Sigmoid colon (tissue), 7 donors: Measurements from ENCODE around the gene CRYGS. TPM values are rescaled to one million over a fixed set of nuclear protein-coding genes. Genes with fewer than 3 reads are reported as not detected.

Experiments used
- DNase-seq: peaks from one replicate; pipeline ENCODE4 v3.0.0-alpha.2; 2019
- H3K27ac ChIP-seq, 4 donors: fragments of 200-600 bp; sonication (generic); one replicate each; pipeline ENCODE4 v1.5.1; 2016 to 2019; ENCODE audit warnings: mild to moderate bottlenecking in 1 of 4
- H3K27me3 ChIP-seq, 3 donors: fragments of 200-600 bp; sonication (generic); one replicate each; pipeline ENCODE4 v1.5.1; 2019; ENCODE audit warnings: mild to moderate bottlenecking in 1 of 3
- H3K36me3 ChIP-seq, 4 donors: fragments of 200-600 bp; sonication (generic); one replicate each; pipeline ENCODE4 v1.5.1; 2016 to 2019
- H3K4me1 ChIP-seq, 4 donors: fragments of 200-600 bp; sonication (generic); one replicate each; pipeline ENCODE4 v1.5.1; 2017 to 2019
- H3K4me3 ChIP-seq, 4 donors: fragments of 200-600 bp; sonication (generic); one replicate each; pipeline ENCODE4 v1.5.1; 2017 to 2019; ENCODE audit warnings: mild to moderate bottlenecking in 2 of 4, moderate library complexity in 1 of 4
- H3K9me3 ChIP-seq, 4 donors: fragments of 200-600 bp in 3 of 4; sonication (generic) in 3 of 4; one replicate each; pipeline versions ENCODE4 v1.5.1 to v1.6.1; 2013 to 2019
- EP300 ChIP-seq, 4 donors: sonication (generic); formaldehyde crosslinking; IDR thresholded peaks; one replicate each; pipeline ENCODE4 v1.6.1; 2017; ENCODE audit warnings: antibody characterized with exemption in 4 of 4
- POLR2A ChIP-seq, 2 donors: fragments of 450-650 bp; IDR thresholded peaks; one replicate each; pipeline ENCODE4 v1.6.1; 2016; ENCODE audit warnings: antibody characterized with exemption in 2 of 2, mild to moderate bottlenecking in 2 of 2, moderate library complexity in 2 of 2
- POLR2AphosphoS5 ChIP-seq, 4 donors: sonication (generic); formaldehyde crosslinking; IDR thresholded peaks; one replicate each; pipeline ENCODE4 v1.6.1; 2017; ENCODE audit warnings: antibody characterized with exemption in 4 of 4
- WGBS, 2 donors: extraction: QIAGEN DNeasy Blood & Tissue Kit; methylation state at CpG; one replicate each; pipeline ENCODE4 v1.1.7; 2013; 5-methylcytosine and 5-hydroxymethylcytosine counted together
- intact Hi-C: fragments of 100-400 bp; cut with DNase I; formaldehyde crosslinking; loops from one replicate; pipeline ENCODE4 v1.15.1; 2023
- polyA plus RNA-seq, 3 donors: library from polyadenylated mRNA; stranded (reverse); fragments of 200-250 nt; gene quantifications; one replicate each; pipeline ENCODE4 v1.2.3, GENCODE V29; 2013
- total RNA-seq, 4 donors: library from RNA; depleted of rRNA; stranded (reverse); fragments of >200 nt; gene quantifications; one replicate each; pipeline ENCODE4 v1.1.0, GENCODE V29; 2016
- TF ChIP-seq, protein P1 (sequence below), 4 experiments: fragments of 450-650 bp in 3 of 4; fragments of 200-600 bp in 1 of 4; IDR thresholded peaks; one replicate each; pipeline ENCODE4 v1.5.1; 2016 to 2019; ENCODE audit warnings: antibody characterized with exemption in 4 of 4, mild to moderate bottlenecking in 3 of 4, moderate library complexity in 2 of 4
- donor health status: healthy with polysubstance abuse.
- donor health status: Bipolar disorder and iron deficiency.
- donor health status: healthy.

The CRYGS gene
- total and polyA plus RNA-seq, 7 donors = 1.5 to 5.0 (median 3.1) TPM; not detected in 2

DNA sequence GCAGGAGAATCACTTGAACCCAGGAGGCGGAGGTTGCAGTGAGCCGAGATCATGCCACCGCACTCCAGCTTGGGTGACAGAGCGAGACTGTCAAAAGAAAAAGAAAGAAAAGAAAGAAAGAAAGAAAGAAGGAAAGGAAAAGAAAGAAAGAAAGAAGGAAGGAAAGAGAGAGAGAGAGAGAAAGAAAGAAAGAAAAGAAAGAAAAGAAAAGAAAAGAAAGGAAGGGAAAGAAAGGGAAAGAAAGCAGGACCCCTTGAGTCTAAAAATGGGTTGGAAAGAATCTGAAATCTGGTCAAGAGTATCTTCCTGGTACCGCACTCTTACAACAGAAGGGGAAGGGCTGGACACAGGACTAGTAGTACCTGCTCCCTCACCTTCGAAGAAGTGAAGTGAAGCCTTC lies 19.6 kb downstream of the CRYGS start:
- Histone ChIP-seq H3K9me3 (no peaks in the 10 kb centered on the region), H3K36me3 (no peaks in the 10 kb centered on the region), H3K4me1 (no peaks in the 10 kb centered on the region), H3K4me3 (no peak overlapping the region), H3K27ac (no peak overlapping the region), H3K27me3 (no peaks in the 10 kb centered on the region)
- intact Hi-C loops = no loop called here
- 87 to 95% methylated on average over 6 of the region's 6 CpGs for WGBS, 2 donors
- no peak for DNase-seq
- TF ChIP-seq, protein P1, sequence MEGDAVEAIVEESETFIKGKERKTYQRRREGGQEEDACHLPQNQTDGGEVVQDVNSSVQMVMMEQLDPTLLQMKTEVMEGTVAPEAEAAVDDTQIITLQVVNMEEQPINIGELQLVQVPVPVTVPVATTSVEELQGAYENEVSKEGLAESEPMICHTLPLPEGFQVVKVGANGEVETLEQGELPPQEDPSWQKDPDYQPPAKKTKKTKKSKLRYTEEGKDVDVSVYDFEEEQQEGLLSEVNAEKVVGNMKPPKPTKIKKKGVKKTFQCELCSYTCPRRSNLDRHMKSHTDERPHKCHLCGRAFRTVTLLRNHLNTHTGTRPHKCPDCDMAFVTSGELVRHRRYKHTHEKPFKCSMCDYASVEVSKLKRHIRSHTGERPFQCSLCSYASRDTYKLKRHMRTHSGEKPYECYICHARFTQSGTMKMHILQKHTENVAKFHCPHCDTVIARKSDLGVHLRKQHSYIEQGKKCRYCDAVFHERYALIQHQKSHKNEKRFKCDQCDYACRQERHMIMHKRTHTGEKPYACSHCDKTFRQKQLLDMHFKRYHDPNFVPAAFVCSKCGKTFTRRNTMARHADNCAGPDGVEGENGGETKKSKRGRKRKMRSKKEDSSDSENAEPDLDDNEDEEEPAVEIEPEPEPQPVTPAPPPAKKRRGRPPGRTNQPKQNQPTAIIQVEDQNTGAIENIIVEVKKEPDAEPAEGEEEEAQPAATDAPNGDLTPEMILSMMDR (IDR thresholded peaks at IDR 0.05) = no peak
- TF ChIP-seq EP300 (IDR thresholded peaks at IDR 0.05) (no peak), POLR2AphosphoS5 (IDR thresholded peaks at IDR 0.05) (no peak), POLR2A (IDR thresholded peaks at IDR 0.05) (no peak)

DNA sequence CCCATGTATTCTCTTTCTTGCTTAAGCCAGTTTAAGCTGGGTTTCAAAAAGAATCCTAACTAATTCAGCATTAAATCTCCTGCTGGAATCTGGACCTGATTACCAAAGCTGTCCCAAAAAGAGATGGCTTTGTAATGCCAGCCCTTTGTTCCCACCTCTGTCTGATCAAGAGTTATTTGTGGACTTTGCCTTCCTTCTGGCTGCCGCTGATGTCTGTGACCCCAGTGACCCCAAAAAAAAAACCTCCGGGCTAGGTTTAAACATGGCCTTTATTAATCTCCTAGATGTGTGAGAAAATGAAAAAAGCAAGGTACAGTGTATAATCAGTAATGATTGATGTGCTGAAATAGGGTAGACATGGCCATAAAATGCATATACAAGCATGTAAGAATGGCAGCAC lies 20.7 kb downstream of the CRYGS start:
- 11 to 58% methylated on average over 2 of the region's 2 CpGs for WGBS, 2 donors
- TF ChIP-seq, protein P1 (IDR thresholded peaks at IDR 0.05) = no peak
- no peak for TF ChIP-seq POLR2A (IDR thresholded peaks at IDR 0.05)
- no peak overlapping the region for H3K27ac ChIP-seq
- no peaks in the 10 kb centered on the region for H3K4me1 ChIP-seq
- no peaks in the 10 kb centered on the region for H3K27me3 ChIP-seq
- no peaks in the 10 kb centered on the region for H3K36me3 ChIP-seq
- no peak overlapping the region for H3K4me3 ChIP-seq
- H3K9me3 ChIP-seq = no peaks in the 10 kb centered on the region
- intact Hi-C loops = no loop called here
- no peak for DNase-seq

DNA sequence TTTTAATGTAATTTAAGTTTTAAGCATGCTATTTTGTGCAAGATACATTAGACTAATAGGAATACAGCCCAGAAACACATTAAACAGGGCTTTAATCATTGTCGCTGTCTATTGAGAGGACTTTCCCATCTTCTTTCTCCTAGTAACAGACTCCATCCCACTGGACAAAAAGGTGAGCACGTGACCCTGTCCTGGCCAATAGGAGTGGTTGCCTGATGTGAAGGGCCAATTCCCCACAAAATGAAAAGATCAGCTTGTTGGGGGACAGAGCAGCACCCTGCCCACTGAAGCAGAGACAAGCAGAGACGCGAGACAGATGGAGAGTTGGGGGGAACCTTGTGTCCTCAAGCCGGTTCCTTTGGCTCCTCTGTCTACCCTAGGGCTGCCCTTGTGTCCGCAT lies 21.2 kb downstream of the CRYGS start:
- H3K4me3 ChIP-seq = no peak overlapping the region
- no peaks in the 10 kb centered on the region for H3K9me3 ChIP-seq
- no peaks in the 10 kb centered on the region for H3K27me3 ChIP-seq
- no peaks in the 10 kb centered on the region for H3K4me1 ChIP-seq
- WGBS, 2 donors = 94 to 95% methylated on average over 6 of the region's 6 CpGs
- TF ChIP-seq POLR2A (IDR thresholded peaks at IDR 0.05) = no peak
- H3K36me3 ChIP-seq = no peaks in the 10 kb centered on the region
- H3K27ac ChIP-seq = no peak overlapping the region
- intact Hi-C loops = no loop called here
- no peak for DNase-seq

DNA sequence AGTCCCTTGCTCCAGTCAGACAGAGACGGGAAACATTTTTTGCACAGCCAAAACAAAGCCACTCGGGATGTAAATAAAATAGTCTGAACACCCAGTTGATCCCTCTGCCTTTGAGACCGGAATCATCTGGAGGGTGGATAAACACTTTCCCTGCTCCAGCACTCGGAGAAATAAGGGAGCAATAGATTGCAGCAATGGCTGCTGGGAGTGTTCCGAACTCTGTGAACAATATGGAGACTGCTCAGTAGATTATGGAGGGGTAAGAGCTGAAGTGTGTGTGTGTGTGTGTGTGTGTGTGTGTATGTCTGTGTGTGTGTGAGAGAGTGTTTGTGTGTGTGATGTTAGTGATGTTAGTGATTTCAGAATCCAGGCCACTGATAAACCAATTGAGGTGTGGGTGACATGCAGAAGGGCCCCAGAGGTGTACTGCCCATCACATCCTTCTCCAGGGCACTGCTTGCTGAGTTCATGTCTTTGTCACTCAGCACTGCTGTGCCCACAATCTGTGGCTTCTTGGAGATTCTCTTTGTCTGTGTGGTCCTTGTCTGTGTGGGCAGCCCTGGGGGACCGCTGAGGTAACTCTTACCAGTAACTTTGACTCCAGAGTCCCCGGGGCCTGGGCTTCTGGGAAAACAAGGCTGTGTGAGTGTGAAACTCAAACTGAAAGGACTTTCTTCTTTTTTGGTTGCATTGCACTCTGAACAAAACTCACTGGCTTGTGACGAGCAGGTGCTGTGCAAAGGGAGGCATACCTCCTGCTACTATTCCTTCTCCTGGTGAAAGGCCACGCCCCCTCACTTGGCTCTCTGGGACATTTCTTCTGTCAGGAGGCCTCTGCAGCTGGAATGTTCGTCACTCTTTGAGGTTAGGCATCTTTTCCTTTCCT lies 23.0 kb downstream of the CRYGS start:
- H3K4me3 ChIP-seq = no peak overlapping the region
- no peaks in the 10 kb centered on the region for H3K4me1 ChIP-seq
- no peak for DNase-seq
- H3K36me3 ChIP-seq = no peaks in the 10 kb centered on the region
- H3K9me3 ChIP-seq = no peaks in the 10 kb centered on the region
- H3K27me3 ChIP-seq = no peaks in the 10 kb centered on the region
- 66 to 67% methylated on average over 10 of the region's 10 CpGs for WGBS, 2 donors
- TF ChIP-seq POLR2A (IDR thresholded peaks at IDR 0.05) (no peak), POLR2AphosphoS5 (IDR thresholded peaks at IDR 0.05) (no peak), EP300 (IDR thresholded peaks at IDR 0.05) (no peak)
- TF ChIP-seq, protein P1 (IDR thresholded peaks at IDR 0.05) = no peak
- intact Hi-C loops = no loop called here
- no peak overlapping the region for H3K27ac ChIP-seq

GRCh38 chr3:186520431-186520830 lies 23.7 kb downstream of the CRYGS start:
- Histone ChIP-seq H3K4me1 (no peaks in the 10 kb centered on the region), H3K27ac (no peak overlapping the region), H3K9me3 (no peaks in the 10 kb centered on the region), H3K36me3 (no peaks in the 10 kb centered on the region), H3K4me3 (no peak overlapping the region), H3K27me3 (no peaks in the 10 kb centered on the region)
- DNase-seq = no peak
- TF ChIP-seq POLR2AphosphoS5 (IDR thresholded peaks at IDR 0.05) = no peak
- 72 to 76% methylated on average over 5 of the region's 5 CpGs for WGBS, 2 donors
- intact Hi-C loops = no loop called here
